Ectodermal cell (in vitro differentiated cells): Measurements from ENCODE around the gene OR2B3.

Source experiments
- H3K27ac ChIP-seq: 2 replicates; pipeline ENCODE4 v1.7.0; 2013; ENCODE audit warnings: mild to moderate bottlenecking, low read depth, low read length; ENCODE audit not compliant: insufficient read depth, poor library complexity, severe bottlenecking
- H3K27me3 ChIP-seq: 2 replicates; pipeline ENCODE4 v1.7.0; 2013; ENCODE audit warnings: mild to moderate bottlenecking, low read length; ENCODE audit not compliant: insufficient read depth, control insufficient read depth, poor library complexity, severe bottlenecking
- H3K36me3 ChIP-seq: one replicate; pipeline ENCODE4 v1.7.0; 2013; ENCODE audit warnings: low read length; ENCODE audit not compliant: control insufficient read depth, insufficient read depth
- H3K4me1 ChIP-seq: one replicate; pipeline ENCODE4 v1.7.0; 2013; ENCODE audit warnings: low read length; ENCODE audit not compliant: control insufficient read depth, insufficient read depth
- H3K4me3 ChIP-seq: 2 replicates; pipeline ENCODE4 v1.7.0; 2013; ENCODE audit warnings: low read depth, low read length, control low read depth; ENCODE audit not compliant: insufficient read depth
- H3K9me3 ChIP-seq: 2 replicates; pipeline ENCODE4 v1.7.0; 2013; ENCODE audit warnings: mild to moderate bottlenecking, low read length, moderate library complexity; ENCODE audit not compliant: control insufficient read depth
- WGBS, 2 experiments: methylation state at CpG; one replicate each; pipeline ENCODE4 v1.1.7; 2013; ENCODE audit warnings: missing lambda C conversion rate in 2 of 2; 5-methylcytosine and 5-hydroxymethylcytosine counted together

The OR2B3 gene

DNA sequence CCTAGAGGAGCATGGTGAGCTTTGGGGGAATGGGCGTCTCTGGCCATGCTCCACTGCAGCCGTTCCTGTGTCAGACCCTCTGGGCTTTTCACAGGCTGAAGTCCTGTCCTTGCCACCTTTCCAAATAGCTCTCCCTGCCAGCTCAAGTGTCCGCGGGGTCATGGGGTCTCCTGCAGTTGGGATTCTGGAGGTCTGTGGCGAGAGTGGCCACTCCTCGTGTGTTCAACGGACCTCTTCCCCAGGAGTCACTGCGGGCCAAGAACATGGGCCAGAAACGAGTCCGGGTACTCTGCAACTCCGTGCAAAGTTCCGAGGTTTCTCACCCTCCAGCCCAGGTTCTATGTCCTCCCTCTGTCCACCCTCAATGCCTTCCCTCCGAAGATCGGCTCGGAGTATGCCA is 4.7 kb downstream of the OR2B3 start:
- WGBS, 2 experiments = 93 to 95% methylated on average over 15 of the region's 15 CpGs

DNA sequence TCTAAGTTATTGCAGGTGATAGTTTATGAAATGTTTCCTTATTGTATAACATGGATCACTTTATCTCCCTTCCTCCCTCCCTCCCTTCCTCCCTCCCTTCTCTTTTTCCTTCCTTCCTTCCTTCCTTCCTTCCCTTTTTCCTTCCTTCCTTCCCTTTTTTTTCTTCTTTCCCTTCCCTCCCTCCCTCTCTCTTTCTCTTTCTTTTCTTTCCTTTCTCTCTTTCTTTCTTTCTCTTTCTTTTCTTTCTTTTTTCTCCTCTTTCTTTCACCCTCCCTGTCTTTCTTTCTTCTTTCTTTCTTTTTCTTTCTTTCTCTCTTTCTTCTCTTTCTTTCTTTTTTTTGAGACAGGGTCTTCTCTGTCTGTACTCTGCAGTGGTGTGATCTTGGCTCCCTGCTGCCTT is 5.8 kb downstream of the OR2B3 start:
- H3K27ac ChIP-seq = no peak overlapping the region
- no peaks in the 10 kb centered on the region for H3K4me1 ChIP-seq
- no peaks in the 10 kb centered on the region for H3K27me3 ChIP-seq
- no peak overlapping the region for H3K4me3 ChIP-seq
- no peaks in the 10 kb centered on the region for H3K36me3 ChIP-seq
- H3K9me3 ChIP-seq = no peaks in the 10 kb centered on the region

More for the DNA sequence above, 4.7 kb downstream of the OR2B3 start:
- H3K4me3 ChIP-seq = no peak overlapping the region
- no peaks in the 10 kb centered on the region for H3K4me1 ChIP-seq
- no peaks in the 10 kb centered on the region for H3K9me3 ChIP-seq
- H3K27ac ChIP-seq = no peak overlapping the region
- no peaks in the 10 kb centered on the region for H3K36me3 ChIP-seq
- no peaks in the 10 kb centered on the region for H3K27me3 ChIP-seq

DNA sequence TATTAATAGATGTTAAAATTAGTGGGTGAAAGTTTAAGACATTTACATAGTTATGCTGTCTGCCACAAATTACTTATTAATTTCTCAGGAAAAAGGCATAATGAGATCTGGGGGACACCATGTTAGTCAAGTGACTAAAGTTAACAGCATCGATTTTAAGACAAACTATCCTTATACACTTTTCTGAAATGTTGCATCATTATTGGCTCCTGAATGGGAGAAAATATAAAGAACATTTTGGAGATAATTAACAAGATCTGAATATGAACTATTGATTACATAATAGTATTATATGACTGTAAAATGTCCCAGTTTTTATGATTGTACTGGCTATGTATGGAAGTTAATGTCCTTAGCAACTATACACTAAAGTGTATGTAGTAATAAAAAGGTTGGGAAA is 7.9 kb downstream of the OR2B3 start:
- Histone ChIP-seq H3K9me3 (no peaks in the 10 kb centered on the region), H3K27ac (no peak overlapping the region), H3K36me3 (no peaks in the 10 kb centered on the region), H3K27me3 (no peaks in the 10 kb centered on the region), H3K4me3 (no peak overlapping the region), H3K4me1 (no peaks in the 10 kb centered on the region)
- WGBS, 2 experiments = 89% methylated on average over 1 of the region's 1 CpG; no CpG with 5 or more reads in 1 of the 2 experiments

DNA sequence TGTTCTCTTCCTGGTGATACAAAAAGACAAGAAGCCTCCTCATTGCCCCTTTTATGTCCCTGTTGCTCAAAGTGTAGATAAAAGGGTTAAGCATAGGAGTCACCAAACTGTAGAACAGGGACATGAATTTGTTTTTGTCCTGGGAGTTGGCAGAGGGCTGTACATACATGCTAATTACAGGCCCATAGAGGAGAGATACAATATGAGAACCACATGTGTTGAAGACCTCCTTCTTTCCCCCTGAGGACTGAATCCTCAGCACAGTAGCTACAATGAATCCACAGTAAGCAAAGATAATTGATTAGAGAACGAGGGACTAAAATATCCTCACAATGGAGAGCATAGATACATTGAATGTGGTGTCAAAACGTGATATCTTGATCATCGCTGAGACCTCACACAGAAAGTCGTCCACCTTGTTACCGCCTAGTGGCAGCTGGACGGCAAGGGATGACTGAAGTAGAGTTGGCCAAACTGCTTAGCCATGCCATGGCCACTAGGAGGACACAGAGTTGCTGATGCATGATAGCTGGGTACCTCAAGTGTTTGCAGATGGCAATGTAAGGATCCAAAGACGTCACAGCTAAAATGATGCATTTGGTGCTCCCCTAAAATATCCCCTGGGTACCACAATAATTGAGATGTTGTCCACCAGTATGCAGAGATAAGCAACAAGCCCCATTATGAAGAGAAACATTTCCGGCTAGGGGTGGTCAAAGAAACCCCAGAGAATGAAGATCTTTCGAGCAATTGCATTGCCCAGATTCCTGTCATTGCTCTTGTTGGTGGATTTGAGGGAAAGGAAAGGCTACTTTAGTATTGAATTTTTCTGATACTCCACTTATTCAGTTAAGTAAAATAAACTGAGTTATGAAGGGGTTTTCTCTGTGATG is 15.0 kb downstream of the OR2B3 start:
- no peak overlapping the region for H3K27ac ChIP-seq
- H3K4me1 ChIP-seq = no peaks in the 10 kb centered on the region
- H3K36me3 ChIP-seq = no peaks in the 10 kb centered on the region
- WGBS, 2 experiments = 41 to 42% methylated on average over 9 of the region's 9 CpGs
- H3K9me3 ChIP-seq = no peaks in the 10 kb centered on the region
- no peaks in the 10 kb centered on the region for H3K27me3 ChIP-seq
- no peak overlapping the region for H3K4me3 ChIP-seq

DNA sequence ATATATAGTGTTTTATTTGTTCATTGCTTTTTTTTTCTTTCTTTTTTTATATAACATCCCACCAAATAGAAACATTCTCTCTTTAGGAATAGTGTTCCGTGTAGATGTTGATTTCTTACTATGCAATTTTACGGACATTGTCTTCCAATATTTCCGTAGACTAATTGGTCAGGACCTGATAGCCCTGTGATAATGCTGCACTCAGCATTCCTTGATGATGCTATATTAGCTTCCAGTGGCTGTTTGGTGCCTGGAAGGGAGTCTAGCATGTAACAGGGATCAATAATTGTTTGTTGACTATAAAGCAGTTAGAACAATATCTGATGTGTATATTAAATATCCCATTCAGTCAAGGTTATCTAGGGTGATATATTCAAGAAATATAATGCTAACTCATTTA is 35.4 kb downstream of the OR2B3 start:
- no peaks in the 10 kb centered on the region for H3K27me3 ChIP-seq
- no peak overlapping the region for H3K4me3 ChIP-seq
- no peaks in the 10 kb centered on the region for H3K9me3 ChIP-seq
- WGBS, 2 experiments = 96 to 97% methylated on average over 3 of the region's 3 CpGs
- H3K4me1 ChIP-seq = no peaks in the 10 kb centered on the region
- no peaks in the 10 kb centered on the region for H3K36me3 ChIP-seq
- H3K27ac ChIP-seq = no peak overlapping the region

DNA sequence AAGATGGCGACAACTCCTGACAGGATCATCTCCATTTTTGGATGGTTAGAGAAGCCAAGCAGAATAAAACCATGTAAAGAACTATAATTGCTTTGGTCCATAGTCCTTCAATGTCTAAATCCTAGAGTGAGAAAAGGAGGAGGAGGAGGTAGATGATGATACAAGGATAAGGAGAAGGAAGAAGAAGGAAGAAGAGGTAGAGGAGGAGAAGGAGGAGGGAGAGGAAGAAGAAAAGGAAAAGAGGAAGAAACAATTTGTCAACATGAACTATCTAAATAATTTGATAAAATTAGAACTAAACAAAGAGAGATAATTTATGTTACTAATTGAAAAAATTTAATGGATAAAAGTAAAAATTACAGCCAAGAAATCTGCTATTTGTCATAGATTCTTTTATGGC is 42.0 kb downstream of the OR2B3 start, which contains the start of gene OR2W1:
OR2W1 (minus strand) TSS at position 101 of the 400 bp plus-strand sequence; CDS start at position 101, 0 bp downstream.
- Histone ChIP-seq H3K4me3 (no peak within 1 kb of the TSS), H3K36me3 (no peaks in the 10 kb centered on the region), H3K27me3 (no peaks in the 10 kb centered on the region), H3K4me1 (no peaks in the 10 kb centered on the region), H3K9me3 (no peaks in the 10 kb centered on the region), H3K27ac (no peak within 1 kb of the TSS)
- WGBS, 2 experiments = 90 to 100% methylated on average over 1 of the region's 1 CpG
